Measurements from ENCODE around the gene PLD1.

The PLD1 gene

DNA sequence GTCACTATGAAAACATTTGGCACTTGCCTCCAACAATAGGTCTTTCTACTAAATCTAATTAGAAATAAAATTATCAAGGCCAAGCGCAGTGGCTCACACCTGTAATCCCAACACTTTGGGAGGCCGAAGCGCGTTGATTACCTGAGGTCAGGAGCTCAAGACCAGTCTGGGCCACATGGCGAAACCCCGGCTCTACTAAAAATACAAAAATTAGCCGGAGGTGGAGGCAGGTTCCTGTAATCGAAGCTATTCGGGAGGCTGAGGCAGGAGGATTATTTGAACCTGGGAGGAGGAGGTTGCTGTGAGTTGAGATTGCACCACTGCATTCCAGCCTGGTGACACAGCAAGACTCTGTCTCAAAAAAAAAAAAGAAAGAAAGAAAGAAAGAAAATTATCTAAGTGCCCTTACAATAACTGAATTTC, 1.6 kb upstream of the PLD1 start:
- TF ChIP-seq, protein P1, sequence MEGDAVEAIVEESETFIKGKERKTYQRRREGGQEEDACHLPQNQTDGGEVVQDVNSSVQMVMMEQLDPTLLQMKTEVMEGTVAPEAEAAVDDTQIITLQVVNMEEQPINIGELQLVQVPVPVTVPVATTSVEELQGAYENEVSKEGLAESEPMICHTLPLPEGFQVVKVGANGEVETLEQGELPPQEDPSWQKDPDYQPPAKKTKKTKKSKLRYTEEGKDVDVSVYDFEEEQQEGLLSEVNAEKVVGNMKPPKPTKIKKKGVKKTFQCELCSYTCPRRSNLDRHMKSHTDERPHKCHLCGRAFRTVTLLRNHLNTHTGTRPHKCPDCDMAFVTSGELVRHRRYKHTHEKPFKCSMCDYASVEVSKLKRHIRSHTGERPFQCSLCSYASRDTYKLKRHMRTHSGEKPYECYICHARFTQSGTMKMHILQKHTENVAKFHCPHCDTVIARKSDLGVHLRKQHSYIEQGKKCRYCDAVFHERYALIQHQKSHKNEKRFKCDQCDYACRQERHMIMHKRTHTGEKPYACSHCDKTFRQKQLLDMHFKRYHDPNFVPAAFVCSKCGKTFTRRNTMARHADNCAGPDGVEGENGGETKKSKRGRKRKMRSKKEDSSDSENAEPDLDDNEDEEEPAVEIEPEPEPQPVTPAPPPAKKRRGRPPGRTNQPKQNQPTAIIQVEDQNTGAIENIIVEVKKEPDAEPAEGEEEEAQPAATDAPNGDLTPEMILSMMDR (IDR thresholded peaks at IDR 0.05; ENCODE audit: low read depth, low read length): no peak
- DNase-seq: no peak
- H3K4me3 ChIP-seq (ENCODE audit: low read depth, low read length): no peak overlapping the region

DNA sequence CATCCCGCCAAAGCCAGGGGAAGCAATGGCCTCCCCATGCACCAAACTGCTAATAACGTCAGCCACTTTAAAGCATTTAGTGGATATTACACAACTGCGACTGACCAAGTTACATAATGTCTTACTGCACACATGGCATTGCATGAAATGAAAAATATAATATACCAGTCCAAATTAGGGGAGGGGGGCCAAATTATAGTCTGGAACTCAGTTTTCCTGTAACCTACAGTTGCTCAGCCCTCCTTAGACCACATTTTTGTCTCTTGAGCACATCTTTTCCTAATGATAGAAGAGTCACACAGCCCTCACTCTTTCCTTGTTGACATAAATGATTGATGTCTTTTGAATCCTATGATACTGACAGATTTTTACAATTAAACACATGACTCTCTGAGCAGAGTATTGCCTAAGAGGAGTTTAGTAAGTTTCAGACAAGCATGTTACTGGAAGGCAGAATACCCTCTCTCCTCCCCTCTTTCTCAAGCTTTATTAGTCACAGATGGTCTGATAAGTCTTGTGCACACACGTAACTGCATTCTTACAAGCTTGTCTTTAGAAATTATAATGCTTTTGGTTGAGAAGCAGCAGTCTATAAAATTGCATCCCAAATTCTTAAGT, 1.1 kb upstream of the PLD1 start:
- TF ChIP-seq, protein P1 (IDR thresholded peaks at IDR 0.05; ENCODE audit: low read depth, low read length): no peak
- no peak for DNase-seq
- no peak overlapping the region for H3K4me3 ChIP-seq (ENCODE audit: low read depth, low read length)

More for the DNA sequence above, 1.6 kb upstream of the PLD1 start:
- Histone ChIP-seq H3K27ac (no peak overlapping the region), H3K27me3 (ENCODE audit: insufficient read depth, low read depth, severe bottlenecking) (no peaks in the 10 kb centered on the region), H3K9me3 (ENCODE audit: severe bottlenecking) (no peaks in the 10 kb centered on the region), H3K36me3 (no peaks in the 10 kb centered on the region)

DNA sequence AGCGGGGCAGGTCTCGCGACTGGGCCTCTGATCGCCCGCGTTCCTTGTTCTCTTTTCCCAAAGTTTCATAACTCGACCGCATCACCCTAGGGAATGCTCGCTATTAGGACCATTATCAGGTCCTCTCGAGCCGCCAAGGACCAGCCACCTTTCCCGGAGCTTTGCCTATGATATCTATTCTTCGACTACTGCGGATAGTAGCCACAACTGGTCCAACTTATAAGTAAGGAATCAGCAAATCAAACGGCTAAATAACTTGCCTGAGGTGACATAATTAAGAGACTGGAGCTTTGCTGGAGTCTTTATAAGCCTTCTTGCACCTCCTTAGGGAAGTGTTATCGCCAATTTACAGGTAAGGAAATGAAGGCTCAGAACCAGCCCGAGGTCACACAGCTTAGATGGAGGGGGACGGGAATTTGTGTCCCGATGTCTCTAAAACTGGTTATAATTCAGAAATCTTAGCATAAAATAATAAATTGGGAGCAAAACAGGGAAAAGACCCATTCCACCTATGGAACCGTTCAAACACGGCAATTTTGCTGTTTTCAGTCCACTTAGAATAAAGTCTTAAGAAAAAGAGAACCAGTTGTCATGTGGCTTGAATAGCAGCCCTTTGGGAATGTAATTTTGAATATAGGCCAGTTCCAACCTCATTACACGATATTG, 479 bp upstream of the PLD1 start:
- Histone ChIP-seq H3K4me3 (ENCODE audit: low read depth, low read length) (peak overlapping the region; percentile 55), H3K27ac (no peak overlapping the region), H3K27me3 (ENCODE audit: insufficient read depth, low read depth, severe bottlenecking) (no peaks in the 10 kb centered on the region), H3K36me3 (no peaks in the 10 kb centered on the region), H3K9me3 (ENCODE audit: severe bottlenecking) (no peaks in the 10 kb centered on the region)
- DNase-seq: no peak
- TF ChIP-seq, protein P1 (IDR thresholded peaks at IDR 0.05; ENCODE audit: low read depth, low read length): no peak

More for the DNA sequence above, 1.1 kb upstream of the PLD1 start:
- no peaks in the 10 kb centered on the region for H3K27me3 ChIP-seq (ENCODE audit: insufficient read depth, low read depth, severe bottlenecking)
- H3K27ac ChIP-seq: no peak overlapping the region
- H3K9me3 ChIP-seq (ENCODE audit: severe bottlenecking): no peaks in the 10 kb centered on the region
- no peaks in the 10 kb centered on the region for H3K36me3 ChIP-seq

DNA sequence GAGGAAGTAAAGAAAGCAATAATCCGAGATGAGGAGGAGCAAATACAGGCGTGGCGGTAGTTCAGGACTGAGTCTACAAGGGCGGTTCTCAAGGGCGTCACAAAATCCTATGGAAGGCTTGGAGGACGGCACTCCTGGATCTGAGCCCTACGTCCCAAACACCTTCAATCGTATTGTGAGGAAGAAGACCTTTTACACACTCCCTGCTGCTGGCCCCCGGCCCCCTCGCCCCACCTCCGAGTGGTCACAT, 747 bp downstream of the PLD1 start:
- Histone ChIP-seq H3K9me3 (ENCODE audit: severe bottlenecking) (no peaks in the 10 kb centered on the region), H3K36me3 (no peaks in the 10 kb centered on the region), H3K27ac (no peak overlapping the region), H3K4me3 (ENCODE audit: low read depth, low read length) (peak overlapping the region; percentile 55; the same call in 1 of the 2 replicates), H3K27me3 (ENCODE audit: insufficient read depth, low read depth, severe bottlenecking) (no peaks in the 10 kb centered on the region)
- TF ChIP-seq, protein P1 (IDR thresholded peaks at IDR 0.05; ENCODE audit: low read depth, low read length): no peak
- no peak for DNase-seq

DNA sequence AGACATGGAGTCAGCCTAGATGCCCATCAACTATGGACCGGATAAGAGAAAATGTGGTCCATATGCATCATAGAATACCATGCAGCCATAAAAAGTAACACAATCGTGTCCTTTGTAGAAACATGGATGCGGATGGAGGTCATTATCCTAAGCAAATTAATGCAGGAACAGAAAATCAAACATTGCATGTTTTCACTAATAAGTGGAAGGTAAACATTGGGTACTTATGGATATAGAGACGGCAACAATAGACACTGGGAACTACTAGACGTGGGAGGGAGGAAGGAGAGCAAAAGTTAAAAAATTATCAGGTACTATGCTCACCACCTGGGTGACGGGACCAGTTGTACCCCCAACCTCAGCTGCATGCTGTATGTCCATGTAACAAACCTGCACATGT, 2.5 kb downstream of the PLD1 start:
- no peak for DNase-seq
- Histone ChIP-seq H3K9me3 (ENCODE audit: severe bottlenecking) (no peaks in the 10 kb centered on the region), H3K4me3 (ENCODE audit: low read depth, low read length) (no peak overlapping the region), H3K27me3 (ENCODE audit: insufficient read depth, low read depth, severe bottlenecking) (no peaks in the 10 kb centered on the region), H3K27ac (no peak overlapping the region), H3K36me3 (no peaks in the 10 kb centered on the region)
- TF ChIP-seq, protein P1 (IDR thresholded peaks at IDR 0.05; ENCODE audit: low read depth, low read length): no peak

All from WERI-Rb-1 (cell line).